NCI-H2227 (cell line): ENCODE results near the gene AGAP1.

Source experiments
- DNase-seq: peaks from one replicate; lab custom pipeline; 2025; ENCODE audit not compliant: unreplicated experiment; lab: John Stamatoyannopoulos, UW

Gene AGAP1

GRCh38 chr2:236162882-236163470 is 669.1 kb downstream of the AGAP1 start:
- DNase-seq, result no peak

- DNase-seq, result no peak
These were observed 669.8 kb downstream of the AGAP1 start for GRCh38 chr2:236163471-236164200.

GRCh38 chr2:236164201-236164924 is 670.5 kb downstream of the AGAP1 start:
- no peak for DNase-seq

DNA sequence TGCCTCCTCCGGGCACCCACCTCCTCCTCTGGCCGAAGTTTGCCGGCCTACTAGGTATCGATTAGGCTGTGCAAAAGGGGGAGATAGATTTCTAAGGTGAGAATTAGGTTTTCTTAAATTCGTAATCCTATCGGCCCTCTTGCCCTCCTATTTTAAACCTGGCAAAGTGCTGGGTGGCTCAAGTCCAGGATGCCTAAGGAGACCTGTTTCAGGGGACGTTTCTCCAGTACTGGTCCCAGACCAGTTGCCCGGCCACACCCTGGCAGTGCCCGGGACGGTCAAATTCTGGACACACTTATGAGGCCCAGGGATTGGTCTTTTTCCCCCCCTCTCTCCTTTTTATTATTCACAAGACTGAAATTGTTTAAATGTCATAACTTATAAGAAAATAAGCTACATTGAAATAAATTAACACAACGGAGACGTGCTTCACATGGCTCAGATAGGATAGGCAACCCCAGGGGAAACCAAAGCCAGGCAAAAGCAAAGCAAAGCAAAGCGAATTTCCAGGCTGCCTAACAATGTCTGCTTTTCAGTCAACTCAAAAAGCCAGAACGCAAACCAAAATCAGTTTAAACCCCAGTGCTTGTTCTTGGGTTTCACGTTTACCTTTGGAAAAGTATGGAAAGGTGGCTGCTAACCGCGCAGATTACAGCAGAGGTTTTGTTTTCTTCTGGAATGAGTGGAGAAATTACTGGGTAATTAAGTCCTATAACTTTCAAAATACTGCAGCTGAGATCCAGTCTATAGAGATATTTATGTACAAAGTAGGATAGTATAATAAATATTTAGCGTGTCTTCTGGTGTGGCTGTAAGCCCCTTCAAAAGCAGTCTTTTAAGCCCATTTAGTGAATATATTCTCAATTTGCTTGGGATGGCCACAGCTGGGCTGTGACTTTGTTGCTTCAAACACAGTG is 671.3 kb downstream of the AGAP1 start:
- no peak for DNase-seq

- DNase-seq, result no peak
These were observed 672.3 kb downstream of the AGAP1 start for GRCh38 chr2:236165842-236166795.

GRCh38 chr2:236166796-236167296 is 673.0 kb downstream of the AGAP1 start:
- DNase-seq, result no peak

DNA sequence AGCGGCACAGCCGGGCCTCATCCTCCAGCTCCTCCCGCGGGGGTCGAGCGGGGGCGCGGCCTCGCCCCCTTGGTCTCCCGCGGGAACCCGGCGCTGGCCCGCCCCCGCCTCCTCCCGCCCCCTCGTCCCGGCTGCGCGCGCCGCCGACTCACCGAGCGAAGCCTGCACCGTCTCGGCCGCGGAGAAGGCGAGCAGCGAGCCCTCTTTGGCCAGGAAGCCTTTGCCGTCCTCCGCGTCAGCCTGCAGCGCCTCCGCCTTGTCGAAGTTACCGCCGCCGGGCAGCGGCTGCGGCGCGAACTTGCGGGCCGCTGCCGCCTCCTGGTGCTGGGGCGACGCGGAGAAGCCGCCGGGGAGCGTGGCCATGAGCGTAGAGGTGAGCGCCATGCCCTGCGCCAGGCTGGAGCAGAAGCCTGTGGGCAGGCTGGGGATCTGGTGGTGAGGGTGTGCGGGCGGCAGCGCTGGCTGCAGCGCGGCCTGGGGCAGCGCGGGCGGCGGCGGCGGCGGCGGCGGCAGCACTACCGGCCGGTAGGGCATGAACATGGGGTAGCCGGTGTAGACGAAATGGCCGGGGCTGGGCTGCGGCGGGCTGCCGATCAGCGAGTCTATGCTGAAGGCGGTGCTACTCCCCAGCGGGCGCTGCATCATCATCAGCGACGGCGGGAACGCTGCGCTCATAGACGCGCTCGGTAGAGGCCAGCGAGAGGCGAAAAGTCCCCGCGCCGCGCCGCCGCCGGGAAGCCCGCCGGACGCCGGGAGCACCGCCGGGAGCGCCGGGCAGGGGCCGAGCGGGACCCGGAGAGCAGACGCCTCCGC is 673.7 kb downstream of the AGAP1 start:
- peak; percentile 77 for DNase-seq

DNA sequence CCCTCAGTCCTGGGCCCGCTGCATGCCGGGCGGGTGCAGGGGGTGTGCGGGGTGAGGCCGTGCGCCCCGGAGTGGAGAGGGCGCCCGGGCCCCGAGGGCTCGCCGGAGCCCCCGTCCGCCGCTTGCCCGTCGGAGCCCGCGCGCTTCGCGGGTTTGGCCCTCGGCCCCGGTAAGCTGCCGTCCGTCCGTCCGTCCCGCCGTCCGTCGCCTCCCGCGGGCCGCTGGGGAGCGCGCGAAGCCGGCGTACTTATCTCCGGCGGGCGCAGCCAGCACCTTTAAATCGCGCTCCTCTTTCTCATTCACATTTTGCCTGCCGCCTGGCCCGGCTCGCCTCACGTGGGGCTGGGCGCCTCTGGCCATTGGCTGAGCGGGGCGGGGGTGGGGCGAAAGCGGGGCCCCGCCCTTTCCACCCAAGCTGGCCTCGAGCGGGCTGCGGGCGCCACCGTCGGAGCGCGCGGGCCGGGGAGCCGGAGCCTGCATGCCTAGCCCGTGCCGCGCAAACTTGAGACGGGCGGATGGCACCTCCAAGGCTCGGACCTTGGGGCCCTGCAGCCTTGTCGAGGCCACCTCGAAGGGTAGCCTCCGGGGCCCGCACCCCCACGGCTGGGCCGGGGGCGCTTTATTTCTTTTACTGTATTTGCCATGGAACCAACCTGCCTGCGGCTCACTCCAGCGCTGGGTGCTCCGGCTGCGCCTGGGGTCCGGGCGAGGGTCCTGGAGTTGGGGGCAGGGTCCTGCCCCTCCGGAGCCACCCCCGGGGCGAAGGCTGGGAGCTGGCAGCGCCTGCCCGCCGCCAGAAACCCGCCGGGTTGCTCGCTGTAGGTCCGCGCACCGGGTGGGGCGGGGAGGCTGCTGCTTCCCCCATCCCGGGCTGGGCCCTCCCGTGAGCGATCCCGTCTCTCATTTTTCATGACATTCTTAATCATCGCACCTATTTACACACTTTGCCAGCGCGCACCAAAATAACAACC is 674.6 kb downstream of the AGAP1 start, which contains the start of gene GBX2:
TSS of gene GBX2 (minus strand) at position 277 of the 971 bp plus-strand sequence. CDS start 415 bp downstream, outside the sequence.
- peak; percentile 91 for DNase-seq

GRCh38 chr2:236169151-236169721 is 675.4 kb downstream of the AGAP1 start:
- no peak for DNase-seq

DNA sequence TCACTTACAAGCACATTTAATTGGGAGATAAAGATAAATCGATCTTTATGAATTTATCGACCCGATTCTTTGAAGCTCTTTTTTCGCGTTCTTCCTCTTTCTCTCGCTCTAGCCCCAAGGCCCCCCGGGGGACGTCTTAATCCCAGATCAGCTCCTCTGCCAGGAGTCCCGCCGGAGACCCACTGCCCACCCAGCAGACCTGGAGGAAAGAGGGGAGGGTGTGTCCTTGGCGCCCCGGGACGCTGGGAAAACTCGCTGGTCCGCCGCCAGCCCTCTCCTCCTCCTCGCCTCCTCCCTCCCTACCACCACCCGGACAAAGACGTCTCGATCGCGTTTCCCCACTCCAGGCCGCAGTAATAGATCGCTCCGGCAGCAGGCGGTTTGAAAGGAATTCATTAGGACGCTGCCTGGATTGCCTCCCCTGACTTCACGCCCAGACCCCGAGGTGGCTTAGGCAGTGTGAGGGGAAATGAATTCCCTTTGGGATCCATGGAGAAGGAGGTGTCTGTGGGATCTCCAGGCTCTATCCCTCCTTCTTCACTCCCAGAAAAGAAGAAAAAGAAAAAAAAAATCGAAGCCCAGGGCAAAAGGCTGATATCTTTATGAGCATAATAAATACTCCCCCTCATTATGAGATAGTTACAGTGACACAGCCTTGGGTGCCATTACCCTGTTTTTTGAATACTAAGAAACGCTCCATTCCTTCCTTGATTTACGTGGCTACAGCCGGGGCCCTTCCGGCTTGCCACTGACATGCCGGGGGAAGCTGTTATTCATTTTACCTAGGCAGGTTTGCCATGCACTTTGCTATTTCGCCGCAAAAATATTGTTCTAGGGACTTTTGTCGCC is 676.1 kb downstream of the AGAP1 start:
- no peak for DNase-seq

- DNase-seq, result no peak
These were observed 676.8 kb downstream of the AGAP1 start for GRCh38 chr2:236170590-236171165.

DNA sequence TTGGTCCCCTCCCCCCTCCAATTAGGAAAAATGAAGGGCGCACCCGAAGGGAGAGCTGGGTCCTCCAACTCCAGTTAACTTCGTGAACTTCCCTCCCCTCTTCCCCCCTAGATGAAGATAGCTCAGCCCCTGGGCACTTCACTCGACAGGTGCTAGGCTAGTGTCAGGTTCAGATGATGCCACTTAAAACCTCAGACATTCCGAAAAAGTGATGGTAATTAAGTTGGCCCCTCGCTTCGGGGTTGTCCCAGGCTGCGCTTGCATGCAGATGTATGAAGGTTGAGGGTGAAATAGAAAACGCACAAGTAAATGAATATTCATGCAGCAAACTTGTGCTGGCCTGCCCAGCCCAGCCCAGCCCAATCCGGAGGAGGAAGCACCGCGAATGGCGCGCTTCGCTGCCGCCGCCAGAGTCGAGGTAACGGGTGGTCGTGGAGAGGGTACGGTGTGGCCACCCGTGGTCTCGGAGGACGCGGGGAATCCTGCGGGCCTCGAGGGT is 677.4 kb downstream of the AGAP1 start:
- DNase-seq, result no peak

DNA sequence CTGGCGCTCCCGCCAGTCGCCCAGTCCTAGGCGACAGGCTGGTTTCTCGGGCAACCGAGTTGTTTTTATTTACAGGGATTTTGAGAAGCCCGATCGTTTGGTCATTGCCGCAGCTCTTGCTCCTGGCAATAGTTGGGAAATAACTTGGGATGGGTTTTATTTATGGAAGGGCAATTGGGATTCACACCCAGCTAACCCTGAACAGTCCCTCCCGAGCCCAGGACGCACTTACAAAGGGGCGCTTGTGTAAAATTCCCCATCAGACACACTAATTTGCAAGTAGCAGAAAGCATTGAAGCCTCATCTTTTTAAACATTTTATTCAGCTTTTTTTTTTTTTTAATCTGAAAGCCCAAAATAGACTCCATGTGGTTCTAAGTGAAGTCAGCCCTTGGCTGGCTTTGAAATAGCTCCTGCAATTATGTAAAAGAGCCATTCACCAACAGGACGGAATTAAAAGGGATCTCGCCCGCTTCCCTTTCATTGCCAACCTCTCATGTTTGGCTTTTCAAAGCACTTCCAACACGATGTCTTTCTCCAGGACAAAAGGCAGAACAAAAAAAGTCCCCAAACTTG is 677.9 kb downstream of the AGAP1 start:
- no peak for DNase-seq

GRCh38 chr2:236172255-236173035 is 678.6 kb downstream of the AGAP1 start:
- no peak for DNase-seq
